ENCODE measurements around the gene GSTM2. TPM values are rescaled to one million over a fixed set of nuclear protein-coding genes. Genes with fewer than 3 reads are reported as not detected.

The GSTM2 gene
- total and polyA plus RNA-seq, 2 of the 4 experiments (the other 2 are of a cell fraction), result 10.2 to 85.5 TPM

DNA sequence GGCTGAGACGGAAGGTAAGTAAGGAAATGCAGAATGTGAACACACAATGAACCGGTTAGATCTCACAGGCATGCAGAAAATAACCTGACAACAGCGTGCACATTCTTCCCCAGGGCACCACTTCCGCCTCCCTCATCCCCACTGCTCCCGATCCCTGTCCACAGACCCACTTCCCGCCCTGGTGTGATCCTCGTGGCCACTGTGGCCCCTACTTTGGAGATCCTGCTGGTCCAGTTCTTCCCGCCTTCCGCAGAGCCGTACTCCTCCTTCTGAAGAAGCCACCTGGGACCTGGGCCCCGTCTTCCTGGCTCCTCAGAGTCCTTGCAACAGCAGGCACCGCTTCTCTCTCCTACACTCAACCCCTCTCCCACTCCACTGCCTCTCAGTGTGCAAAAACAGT, 13.3 kb upstream of the GSTM2 start:
- Histone ChIP-seq H3K18ac (ENCODE audit: low read depth, low read length) (no peak overlapping the region), H4K8ac (ENCODE audit: low read depth in 2 of 2, low read length in 2 of 2) (no peak overlapping the region), H4K5ac (ENCODE audit: low read depth, low read length) (no peak overlapping the region), H3K9ac (ENCODE audit: low read depth, low read length) (no peak overlapping the region), H2BK5ac (ENCODE audit: low read depth, low read length, poor library complexity, severe bottlenecking) (no peak overlapping the region), H3K79me1 (ENCODE audit: low read depth in 1 of 2, low read length in 2 of 2) (peaks cover 0 to 10% of the 10 kb centered on the region in 2 experiments; a peak in 3 of 4 replicates), H3K36me3 (ENCODE audit: control insufficient read depth, insufficient read depth, low read length) (peaks cover 7% of the 10 kb centered on the region; the same call in 1 of the 2 replicates), H4K91ac (ENCODE audit: insufficient read depth, low read depth, low read length) (no peak overlapping the region), H3K9me1 (ENCODE audit: insufficient read depth, low read length) (peaks cover 9% of the 10 kb centered on the region), H3K23ac (ENCODE audit: low read depth, low read length) (no peak overlapping the region), H3K4ac (ENCODE audit: low read depth, low read length) (no peak overlapping the region), H2AK9ac (replicated peaks; ENCODE audit: low read depth, low read length, poor library complexity) (no peak overlapping the region), H3K27ac (ENCODE audit: insufficient read depth, low read length) (no peak overlapping the region), H2BK15ac (ENCODE audit: low read depth, low read length) (no peak overlapping the region), H4K20me1 (ENCODE audit: insufficient read depth, low read length) (no peaks in the 10 kb centered on the region), H2AK5ac (ENCODE audit: low read depth, low read length) (no peak overlapping the region), H3K4me3 (ENCODE audit: insufficient read depth, low read depth, low read length) (no peak overlapping the region), H3K14ac (replicated peaks; ENCODE audit: low read depth, low read length) (no peak overlapping the region), H2BK20ac (ENCODE audit: low read depth, low read length) (no peak overlapping the region), H3K9me3 (ENCODE audit: control insufficient read depth, insufficient read depth, low read length) (no peaks in the 10 kb centered on the region), H3K27me3 (ENCODE audit: control insufficient read depth, insufficient read depth, low read length) (0 out of 2 replicates have a peak, but pooled peaks cover 3% of the 10 kb centered on the region), H3K4me1 (ENCODE audit: control insufficient read depth, insufficient read depth, low read length) (peaks cover 2% of the 10 kb centered on the region), H3K56ac (ENCODE audit: extremely low read depth, insufficient read depth, low read length) (no peak overlapping the region), H2AFZ (replicated peaks; ENCODE audit: low read length, poor library complexity) (no peak overlapping the region), H3K4me2 (ENCODE audit: low read depth, low read length) (no peak overlapping the region), H2BK120ac (ENCODE audit: low read depth, low read length) (no peak overlapping the region)
- 93% methylated on average over 6 of the region's 12 CpGs; no CpG with 5 or more reads in 1 of the 2 experiments for WGBS, 2 experiments (ENCODE audit: extremely low coverage in 2 of 2, insufficient read length in 1 of 2)
- ATAC-seq (ENCODE audit: low read depth), result no peak
- no TSS peak for BruUV-seq (replicated peaks)
- TF ChIP-seq POLR2A (IDR thresholded peaks at IDR 0.05; ENCODE audit: low read depth, low read length), result no peak
- no peak for TF ChIP-seq MXI1 (IDR thresholded peaks at IDR 0.05; ENCODE audit: borderline replicate concordance, low read depth, low read length)
- no peak for TF ChIP-seq MAFK (IDR thresholded peaks at IDR 0.05; ENCODE audit: low read depth, low read length)
- TF ChIP-seq FOS (IDR thresholded peaks at IDR 0.05; ENCODE audit: low read depth, low read length), result no peak
- no peak for TF ChIP-seq NFE2L2 (IDR thresholded peaks at IDR 0.05; ENCODE audit: low read depth, low read length)
- no peak for TF ChIP-seq RFX5 (IDR thresholded peaks at IDR 0.05; ENCODE audit: low read depth, low read length)
- TF ChIP-seq, protein P1, sequence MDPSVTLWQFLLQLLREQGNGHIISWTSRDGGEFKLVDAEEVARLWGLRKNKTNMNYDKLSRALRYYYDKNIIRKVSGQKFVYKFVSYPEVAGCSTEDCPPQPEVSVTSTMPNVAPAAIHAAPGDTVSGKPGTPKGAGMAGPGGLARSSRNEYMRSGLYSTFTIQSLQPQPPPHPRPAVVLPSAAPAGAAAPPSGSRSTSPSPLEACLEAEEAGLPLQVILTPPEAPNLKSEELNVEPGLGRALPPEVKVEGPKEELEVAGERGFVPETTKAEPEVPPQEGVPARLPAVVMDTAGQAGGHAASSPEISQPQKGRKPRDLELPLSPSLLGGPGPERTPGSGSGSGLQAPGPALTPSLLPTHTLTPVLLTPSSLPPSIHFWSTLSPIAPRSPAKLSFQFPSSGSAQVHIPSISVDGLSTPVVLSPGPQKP (IDR thresholded peaks at IDR 0.05; ENCODE audit: borderline replicate concordance, low read depth, low read length), result no peak
- TF ChIP-seq MAZ (IDR thresholded peaks at IDR 0.05; ENCODE audit: borderline replicate concordance, low read depth, low read length), result no peak
- TF ChIP-seq, protein P2, sequence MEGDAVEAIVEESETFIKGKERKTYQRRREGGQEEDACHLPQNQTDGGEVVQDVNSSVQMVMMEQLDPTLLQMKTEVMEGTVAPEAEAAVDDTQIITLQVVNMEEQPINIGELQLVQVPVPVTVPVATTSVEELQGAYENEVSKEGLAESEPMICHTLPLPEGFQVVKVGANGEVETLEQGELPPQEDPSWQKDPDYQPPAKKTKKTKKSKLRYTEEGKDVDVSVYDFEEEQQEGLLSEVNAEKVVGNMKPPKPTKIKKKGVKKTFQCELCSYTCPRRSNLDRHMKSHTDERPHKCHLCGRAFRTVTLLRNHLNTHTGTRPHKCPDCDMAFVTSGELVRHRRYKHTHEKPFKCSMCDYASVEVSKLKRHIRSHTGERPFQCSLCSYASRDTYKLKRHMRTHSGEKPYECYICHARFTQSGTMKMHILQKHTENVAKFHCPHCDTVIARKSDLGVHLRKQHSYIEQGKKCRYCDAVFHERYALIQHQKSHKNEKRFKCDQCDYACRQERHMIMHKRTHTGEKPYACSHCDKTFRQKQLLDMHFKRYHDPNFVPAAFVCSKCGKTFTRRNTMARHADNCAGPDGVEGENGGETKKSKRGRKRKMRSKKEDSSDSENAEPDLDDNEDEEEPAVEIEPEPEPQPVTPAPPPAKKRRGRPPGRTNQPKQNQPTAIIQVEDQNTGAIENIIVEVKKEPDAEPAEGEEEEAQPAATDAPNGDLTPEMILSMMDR (conservative IDR thresholded peaks at IDR 0.05; ENCODE audit: low read depth, low read length), result no peak
- TF ChIP-seq, protein P3, sequence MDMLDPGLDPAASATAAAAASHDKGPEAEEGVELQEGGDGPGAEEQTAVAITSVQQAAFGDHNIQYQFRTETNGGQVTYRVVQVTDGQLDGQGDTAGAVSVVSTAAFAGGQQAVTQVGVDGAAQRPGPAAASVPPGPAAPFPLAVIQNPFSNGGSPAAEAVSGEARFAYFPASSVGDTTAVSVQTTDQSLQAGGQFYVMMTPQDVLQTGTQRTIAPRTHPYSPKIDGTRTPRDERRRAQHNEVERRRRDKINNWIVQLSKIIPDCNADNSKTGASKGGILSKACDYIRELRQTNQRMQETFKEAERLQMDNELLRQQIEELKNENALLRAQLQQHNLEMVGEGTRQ (IDR thresholded peaks at IDR 0.05; ENCODE audit: low read depth, low read length), result no peak
- no peak for TF ChIP-seq BHLHE40 (IDR thresholded peaks at IDR 0.05; ENCODE audit: low read depth, low read length)
- TF ChIP-seq CHD1 (IDR thresholded peaks at IDR 0.05; ENCODE audit: low read depth, low read length), result no peak
- ChIA-PET CTCF (no interaction called here), POLR2A (ENCODE audit: unreplicated experiment) (no interaction called here)
- in situ Hi-C loops (cut with MboI; ENCODE audit: low sequenced_read_pairs) (no loop called here), intact Hi-C loops (cut with micrococcal nuclease) (no loop called here), dilution Hi-C loops (cut with HindIII; ENCODE audit: low sequenced_read_pairs, unreplicated experiment) (no loop called here)
- no peak for DNase-seq
